Stimulated activated CD8-positive, alpha-beta memory T cell treated with anti-CD3 and anti-CD28 coated beads, Interleukin-15, amount 100 ng/mL, for 24 hours (primary cell): ENCODE data around the gene PDE6D.

ENCODE experiments used
- DNase-seq: peaks from one replicate; pipeline ENCODE4 v3.0.0-alpha.2; 2020; ENCODE audit warnings: low read depth

PDE6D gene

DNA sequence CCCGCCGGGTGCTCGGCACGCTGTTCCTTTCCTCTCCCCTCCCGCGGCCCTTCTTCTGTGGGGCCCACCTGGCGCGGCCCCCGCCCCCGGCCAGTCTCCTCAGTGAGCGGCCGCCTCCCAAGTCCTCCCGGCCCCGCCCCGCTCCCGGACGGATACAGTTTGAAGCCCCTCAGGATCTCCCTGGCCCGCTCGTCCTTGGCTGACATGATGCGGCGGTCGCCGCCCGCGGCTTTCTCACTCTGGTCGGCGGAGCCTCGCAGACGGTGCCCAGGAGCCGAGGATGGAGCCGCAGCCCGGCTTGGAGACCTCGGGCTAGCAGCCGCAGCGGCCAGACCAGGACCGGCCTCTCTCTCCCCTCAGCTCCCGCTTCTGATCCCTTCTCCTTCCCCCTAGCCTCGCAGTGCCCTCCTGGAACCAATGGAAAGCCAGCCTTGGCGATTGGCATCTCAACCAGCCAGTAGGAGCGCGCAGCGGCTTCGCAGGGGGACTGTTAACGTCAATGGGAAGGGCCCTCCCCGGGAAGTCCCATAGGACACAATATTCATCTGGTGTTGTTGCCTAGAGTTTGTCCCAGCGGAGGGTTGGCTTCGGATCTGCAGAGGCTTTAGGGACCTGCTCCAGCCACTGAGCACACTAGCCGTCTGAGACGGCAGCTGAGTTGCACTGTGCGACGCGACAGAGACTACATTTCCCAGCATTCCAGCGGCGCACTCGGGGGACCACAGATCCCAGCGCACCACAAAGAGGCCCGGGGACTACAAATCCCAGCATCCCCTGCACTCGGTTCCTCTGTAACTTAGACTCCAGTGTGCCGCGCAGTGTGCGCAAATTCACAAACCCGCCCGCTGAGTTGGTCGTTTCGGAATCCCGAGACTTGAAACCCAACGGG, at the start of gene PDE6D:
Gene PDE6D, minus strand, starts transcription at position 374 of the 889 bp plus-strand sequence. Its CDS starts 168 bp downstream, at position 206.
- peak; percentile 92 for DNase-seq

DNA sequence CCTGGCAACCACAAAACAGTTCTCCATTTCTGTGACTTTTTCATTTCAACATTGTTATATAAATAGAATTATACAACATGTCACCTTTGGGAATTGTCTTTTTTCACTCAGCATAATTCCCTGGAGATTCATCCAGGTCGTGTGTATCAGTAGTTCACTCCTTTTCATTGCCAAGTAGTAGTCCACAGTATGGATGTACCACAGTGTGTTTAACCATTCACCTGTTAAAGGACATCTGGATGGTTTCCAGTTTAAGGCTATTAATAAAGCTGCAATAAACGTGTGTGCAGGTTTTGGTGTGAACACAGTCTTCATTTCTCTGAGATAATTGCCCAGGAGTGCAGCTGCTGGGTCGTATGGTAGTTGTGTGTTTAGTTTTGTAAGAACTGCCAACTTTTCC, 40.8 kb upstream of the PDE6D start:
- DNase-seq, result no peak

DNA sequence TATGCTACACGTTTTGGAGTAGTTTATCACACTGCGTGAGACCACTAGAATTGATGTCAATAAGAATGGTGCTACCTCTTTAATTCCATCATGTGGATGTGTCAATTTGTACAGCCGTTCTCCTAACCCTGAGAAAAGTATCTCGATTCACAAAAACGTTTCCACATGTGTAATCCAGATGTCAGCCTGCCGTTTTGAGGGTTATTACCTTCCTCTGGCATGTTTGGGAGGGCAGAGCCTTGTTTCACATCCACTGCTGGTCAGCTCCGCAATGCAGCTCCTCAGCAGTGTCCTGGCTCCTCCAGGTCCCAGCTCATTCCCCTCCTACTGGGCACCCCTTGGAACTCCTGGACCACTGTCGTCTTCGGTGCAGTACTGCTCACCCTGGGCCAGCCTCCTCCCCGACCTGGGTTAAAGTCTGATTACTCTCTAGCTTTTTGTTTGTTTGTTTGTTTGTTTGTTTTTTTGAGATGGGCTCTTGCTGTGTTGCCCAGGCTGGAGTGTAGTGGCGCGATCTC, 39.8 kb upstream of the PDE6D start:
- no peak for DNase-seq

DNA sequence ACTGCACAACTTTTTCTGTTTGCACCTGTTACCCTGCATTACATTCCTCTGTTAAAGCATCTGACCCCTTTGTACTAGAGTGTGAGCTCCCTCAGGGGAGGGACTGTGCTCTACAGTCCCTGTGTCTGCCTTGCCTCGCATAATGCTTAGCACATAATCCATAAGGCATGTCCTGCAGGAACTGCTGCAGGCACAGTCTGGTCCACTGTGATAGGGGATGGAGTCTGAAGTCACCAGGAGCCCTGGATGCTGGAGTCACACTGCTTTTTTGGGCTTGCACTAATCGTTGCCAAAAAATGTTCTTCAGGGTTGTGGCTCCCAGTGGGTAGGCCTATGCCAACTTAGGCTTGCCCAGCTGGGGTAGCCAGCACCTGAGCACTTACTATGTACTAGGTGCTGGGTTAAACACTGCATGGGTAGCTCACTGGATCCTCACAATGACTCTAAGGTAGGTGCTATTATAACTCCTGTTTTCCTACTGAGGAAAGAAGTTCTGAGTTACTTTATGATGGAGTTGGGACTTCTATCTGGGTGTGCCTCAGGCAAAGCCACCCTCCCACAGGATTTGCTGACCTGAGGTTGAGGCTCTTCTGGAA, 38.5 kb upstream of the PDE6D start:
- no peak for DNase-seq

DNA sequence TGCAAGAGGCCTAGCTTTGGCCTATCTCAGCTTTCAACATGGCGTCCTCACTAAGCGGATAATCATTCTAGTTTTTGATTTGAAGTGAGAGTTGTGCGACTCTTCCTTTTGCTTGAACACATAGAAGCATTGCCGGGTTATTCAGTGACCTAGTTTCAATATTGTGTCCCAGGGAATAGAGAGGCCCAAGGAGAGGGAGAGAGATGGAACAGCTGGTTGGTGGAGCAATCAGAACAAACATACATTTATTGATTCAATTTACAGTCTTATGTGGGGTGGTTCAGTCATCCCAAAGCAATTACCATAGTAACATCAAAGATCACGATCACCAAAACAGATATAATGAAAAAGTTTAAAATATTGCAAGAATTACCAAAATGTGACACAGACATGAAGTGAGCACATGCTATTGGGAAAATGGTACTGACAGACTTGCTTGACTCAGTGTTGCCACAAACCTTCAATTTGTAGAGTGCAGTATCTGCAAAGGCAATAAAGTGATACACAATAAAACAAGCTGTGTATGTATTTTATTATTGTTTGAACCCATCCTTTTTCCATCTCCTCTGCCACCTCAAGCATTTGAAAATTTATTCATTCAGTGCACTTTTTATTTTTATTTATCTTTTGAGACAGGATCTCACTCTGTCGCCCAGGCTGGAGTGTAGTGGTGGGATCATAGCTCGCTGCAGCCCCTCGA, 35.4 kb upstream of the PDE6D start:
- no peak for DNase-seq

DNA sequence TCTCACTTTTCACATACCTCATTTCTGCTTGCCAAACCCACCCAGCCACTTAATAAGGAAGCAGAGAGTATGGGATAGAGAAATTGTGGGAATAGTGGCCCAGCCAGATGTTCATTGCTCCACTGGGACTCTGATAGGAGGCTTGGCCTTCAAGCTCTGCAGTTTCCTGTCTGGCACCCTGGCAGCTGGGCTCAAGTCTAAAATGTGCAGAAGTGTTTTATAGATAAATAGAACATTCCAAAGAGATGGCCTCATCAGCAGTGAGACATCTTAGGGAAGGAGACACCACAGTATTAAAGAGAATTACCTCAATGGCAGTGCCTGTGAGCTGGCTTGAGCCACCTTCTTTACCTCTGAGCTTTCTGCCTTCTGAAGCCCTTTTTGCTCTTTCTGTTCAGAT, 29.8 kb upstream of the PDE6D start:
- no peak for DNase-seq

DNA sequence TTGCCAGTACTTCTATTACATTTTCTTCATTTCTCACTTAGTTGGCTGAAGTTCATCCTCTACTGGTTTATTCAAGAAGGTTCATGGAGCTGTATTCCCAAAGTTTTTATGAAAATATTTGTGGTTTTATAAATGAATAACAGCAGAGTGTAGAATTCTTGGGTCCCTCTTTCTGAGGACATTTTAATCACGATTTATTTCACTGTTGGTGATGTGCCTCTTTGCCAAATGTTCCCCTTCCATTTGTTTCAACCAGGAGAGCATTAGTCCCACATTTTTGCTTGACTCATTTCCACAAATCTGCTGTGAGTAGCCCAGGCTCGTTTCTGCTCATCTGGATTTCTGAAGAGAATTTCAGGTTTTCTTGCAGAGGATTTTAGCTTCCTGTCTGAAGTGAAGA, 25.9 kb upstream of the PDE6D start:
- no peak for DNase-seq

DNA sequence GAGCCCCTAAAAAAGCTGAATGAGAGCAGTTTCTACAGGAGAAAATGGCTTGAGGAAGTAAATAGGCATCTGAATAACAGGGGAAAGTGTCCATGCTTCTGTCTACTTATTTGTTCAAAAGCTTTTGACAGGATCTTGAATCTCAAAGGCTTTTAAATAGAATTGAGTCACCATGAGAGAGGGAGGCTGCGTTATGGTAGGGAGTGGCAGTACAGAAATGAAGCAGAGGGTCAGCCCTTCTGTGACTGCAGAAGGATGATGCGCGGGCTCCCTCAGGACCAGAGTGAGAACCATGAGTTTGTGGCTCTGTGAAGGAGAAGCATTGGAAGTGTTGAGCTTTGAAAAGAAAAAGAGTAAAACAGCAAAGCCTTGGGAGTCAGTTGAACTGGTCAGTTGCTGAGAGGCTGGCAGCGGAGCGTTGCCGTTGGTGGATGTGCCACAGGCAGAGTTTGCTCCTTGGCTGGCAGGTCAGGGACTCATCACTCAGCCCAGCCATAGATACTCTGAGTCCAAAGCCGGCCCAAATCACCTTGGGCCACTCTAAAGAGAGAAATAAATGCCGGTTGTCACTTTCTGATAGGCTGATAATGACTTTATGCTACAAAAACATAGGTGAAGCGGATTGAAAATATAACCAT, 22.5 kb upstream of the PDE6D start:
- DNase-seq, result no peak

DNA sequence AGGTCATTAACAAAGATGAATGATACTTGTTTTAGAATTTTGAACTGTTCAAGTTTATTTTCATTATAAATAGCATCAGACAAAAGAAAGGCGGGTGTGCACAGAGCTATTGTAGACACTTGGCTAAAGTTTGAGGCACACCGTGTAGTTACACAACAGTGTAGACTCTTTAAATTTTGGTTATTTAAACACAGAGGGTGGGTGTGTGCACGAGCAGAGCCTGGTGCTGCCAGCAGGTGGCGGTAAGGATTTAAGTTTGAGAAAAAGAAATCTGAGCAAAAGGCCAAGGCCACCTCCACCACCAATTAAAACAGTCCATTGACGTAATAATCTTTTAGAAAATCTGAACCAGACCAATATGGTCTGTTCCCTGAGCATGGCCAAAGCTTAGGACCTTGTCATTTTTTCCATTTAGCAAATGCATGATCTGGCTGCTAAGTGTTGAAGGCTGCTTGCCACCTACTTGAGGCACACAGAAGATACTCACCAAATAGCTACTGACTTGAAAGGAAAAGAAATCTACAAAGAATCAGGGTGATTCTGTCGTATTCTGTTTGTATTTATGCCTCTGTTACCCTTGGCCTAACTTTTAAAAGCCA, 19.5 kb upstream of the PDE6D start:
- DNase-seq, result no peak

DNA sequence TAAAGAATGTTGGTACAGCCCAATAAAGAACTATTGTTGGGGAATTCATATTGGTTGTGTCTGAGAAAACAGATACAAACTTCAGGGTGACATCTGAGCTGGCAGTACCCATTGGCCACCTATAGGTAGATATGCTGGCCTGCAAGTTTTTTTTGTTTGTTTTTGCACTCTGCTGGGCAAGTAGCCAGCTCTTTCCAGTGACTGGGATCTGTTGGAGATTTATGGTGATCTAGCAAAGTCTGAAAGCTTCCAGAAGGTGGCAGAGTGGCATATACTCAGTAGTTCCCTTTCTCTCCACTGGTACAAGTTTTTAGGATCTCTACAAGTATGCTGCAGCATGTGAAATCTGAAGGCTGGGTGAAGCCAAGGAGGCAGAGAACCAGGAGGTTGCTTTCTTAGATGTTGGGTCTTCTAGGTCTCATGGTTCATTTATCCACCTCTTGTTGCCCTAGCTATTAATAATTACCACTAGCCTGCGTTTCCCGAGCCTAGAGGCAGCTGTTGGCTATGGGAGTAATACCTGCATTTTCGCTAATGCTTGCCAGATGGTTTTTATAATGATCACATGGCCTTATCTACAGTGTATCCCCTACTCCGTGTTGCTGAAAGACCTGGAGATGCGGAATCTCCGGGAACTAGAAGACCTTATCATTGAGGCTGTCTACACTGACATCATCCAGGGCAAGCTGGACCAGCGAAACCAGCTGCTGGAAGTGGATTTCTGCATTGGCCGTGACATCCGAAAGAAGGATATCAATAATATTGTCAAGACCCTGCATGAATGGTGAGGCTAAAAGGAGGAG, 14.6 kb upstream of the PDE6D start:
- DNase-seq, result no peak

DNA sequence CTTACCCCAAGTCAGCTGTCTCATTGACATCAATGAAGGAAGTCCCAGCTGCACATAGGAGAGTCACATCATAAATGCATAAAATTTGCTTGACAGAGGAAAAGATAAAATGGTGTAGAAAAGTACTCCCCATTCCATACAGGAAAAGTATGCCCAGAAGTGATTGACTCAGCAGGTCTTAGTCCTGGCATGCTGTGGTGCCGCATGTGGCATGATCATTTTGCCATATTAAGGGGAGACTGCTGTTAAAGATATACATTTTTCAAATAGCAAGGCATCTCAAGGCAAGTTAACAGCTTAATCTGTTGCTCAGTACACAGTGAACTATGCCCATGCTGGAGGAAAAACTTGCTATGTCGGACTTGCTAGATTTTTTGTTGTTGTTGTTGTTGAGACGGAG, 13.3 kb upstream of the PDE6D start:
- DNase-seq, result no peak

DNA sequence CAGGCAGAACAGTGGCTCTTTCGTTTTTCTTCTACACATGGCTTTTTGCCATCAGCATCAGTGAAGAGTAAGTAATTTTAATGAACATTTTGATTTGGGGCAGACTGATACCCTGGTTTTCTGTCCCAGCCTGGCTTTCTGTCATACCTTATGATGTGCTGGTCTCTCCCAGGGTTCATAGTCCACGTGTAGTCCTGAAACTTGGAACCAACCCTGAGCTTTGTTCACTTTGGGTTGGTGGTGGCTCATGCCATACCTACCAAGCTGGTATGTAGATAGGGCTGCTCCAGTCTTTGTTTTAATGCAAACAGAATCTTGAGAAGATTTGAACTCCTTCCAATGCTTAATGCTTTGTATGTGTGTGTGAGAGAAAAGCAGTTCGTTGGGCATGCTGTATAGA, 10.0 kb upstream of the PDE6D start:
- DNase-seq, result no peak

DNA sequence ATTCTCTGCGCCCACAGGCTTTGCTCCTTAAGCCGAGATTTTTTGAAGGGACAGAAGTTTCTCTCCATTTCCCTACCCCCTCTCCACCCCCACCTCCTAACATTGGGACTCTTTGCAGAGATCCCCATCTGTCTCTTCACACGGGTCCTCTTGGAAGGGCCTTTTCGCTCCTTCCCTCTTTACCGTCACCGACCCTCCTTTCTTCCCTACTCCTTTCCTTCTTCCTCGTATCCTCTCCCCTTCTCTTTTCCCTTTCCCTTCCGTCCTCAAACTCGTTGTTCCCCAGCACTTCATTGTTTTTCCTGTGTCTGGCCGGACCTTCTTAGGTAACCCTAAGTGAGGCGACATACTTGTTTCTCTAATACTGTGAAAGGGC, 5.8 kb upstream of the PDE6D start:
- no peak for DNase-seq

DNA sequence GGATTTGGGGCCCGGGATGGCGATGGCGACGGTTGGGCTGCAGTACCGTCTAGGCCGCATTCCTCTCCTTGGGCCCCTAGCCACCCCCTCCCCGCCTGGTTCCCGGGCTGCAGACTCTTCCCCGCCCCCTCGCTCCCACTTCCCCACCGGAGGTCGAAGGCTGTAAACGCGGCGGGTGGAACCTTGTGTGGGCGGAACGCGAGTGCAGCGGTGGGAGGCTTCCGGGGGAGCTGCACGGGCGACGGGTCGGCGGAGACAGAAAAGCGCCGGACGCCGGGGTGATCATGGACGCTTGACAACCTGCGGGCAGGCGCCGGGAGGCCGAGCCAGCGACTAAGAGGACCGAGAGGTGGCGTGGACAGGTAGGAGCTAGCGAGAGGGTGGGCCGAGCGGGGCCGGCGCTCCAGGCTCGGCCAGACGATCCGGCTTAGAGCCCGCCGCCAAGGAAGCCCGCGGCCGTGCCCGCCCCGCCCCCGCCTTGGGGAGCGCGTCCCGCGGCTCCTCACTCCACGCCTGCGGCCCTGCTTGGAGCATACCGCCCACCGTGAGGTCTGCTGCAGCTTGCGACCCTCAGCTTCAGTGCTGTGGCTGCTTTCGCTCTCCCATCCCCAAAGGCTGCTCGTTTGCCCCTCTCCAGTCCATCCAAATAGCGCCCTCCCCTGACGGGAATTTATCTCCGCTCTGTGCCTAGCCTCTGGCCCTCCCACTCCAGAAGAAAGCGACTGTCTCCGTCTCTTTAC, 5.3 kb upstream of the PDE6D start, which contains the start of gene COPS7B:
Gene COPS7B, plus strand, starts transcription at position 269 of the 740 bp plus-strand sequence. CDS start 2,126 bp downstream, outside the sequence.
- peak; percentile 75 for DNase-seq

DNA sequence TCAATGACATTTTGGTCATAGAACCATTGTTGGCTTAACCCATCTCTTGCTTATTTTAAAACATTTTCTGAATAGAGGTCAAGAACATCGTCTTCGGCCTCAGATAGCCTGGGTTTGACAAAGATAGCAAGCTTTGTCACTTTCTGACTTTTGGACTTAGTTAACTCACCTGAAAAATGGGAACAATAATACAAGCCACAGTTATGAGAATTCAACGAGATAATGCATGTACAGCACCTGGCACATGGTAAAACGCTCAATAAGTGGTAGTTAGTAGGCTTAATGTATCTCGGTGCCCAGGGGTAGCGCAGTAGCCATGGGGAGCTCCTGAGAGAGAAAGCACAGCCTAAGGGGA, 4.7 kb upstream of the PDE6D start:
- no peak for DNase-seq

DNA sequence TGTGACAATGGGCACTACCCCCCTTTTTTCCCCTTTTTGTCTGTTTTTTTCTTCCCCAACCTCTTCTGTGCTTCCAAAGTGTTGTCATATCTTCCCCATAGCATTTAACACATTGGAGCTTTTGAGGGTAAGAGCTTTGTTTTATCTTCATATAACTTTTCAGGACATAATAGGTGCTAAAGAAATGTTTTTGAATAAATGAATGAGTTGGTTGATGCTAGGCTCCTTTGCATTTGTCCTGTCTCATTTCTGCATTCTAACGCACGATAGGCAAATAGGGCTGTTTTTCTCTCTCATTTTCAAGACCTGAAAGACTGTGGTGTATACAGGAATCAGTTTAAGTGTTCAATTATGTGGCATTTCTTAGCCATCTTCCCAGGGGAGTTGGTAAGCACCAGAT, 4.3 kb upstream of the PDE6D start:
- no peak for DNase-seq

DNA sequence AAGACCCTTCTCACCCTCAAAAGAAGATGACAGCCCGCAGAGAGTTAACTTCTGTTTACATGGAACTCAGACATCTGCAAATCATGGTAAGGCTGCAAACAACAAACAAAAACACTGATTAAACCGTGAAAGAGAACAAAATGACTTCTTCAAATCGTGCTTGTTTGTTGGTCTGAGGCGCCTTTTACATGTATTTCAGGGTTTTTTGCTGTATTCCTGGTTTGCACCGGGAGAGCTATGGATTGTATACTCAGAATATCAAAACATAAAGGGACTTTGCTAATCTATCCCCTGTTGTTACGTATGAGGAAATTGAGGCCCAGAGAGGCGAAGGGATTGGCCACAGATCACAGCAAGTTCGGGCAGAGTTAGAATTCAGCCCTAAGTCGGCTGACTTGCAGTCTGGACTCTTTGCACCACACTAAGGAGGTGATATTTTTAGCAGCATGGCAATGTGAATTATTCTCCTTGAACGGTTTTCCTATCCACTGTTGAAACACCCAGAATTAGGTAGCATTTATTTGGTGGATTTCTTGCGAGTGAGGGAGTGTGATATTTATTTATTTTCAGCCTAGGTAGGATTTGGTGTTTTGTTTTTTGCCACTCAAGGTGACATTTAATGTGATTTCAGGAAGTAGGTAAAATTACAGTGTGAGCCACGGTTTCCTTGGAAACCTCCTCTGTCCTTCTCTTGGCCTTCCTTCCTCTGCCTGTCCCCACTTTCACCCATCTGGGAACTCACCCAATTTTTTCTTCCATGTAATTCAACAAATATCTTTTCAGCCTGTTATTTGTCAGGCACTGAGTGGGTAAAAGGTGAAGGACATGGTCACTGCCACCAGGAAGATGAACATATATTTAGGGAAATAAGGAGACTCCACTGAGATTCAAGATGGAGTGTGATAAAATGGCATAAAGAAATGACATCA, 980 bp upstream of the PDE6D start:
- no peak for DNase-seq

DNA sequence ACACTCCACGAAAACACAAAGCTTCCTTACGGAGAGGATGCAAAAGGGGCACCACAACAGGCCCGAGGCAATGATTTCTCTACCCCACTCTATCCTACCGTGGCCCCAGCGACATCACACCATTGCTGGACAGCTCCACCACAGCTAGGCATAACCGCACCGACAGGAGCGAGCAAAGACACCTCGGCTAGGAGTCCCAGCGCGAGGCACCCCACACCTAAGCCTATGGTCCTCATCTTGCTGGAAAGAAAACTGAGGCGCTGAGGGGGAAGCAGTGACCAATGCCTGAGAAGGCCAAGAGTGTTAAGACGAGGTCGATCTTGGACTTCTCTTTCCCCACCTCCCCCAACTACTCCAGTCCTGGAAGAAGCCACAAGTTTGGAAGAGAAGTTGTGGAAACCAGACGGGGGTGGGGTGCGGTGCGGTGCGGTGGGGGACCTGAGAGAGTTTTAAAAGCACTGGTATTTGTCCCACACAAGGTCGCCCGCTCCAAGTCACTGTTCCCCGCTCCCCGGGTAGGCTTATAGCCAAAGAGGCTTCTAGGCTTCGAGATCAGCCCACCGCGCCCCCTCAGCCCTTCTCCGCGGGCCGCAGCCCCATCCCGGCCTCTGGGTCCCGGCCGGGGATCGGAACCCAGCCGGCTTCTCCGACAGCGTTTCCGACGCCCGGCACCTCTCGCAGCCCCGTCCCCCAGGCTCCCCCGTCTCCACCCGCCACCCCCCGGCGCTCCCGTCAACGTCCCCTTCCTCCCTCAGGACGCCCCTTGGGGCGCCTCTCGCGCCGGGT, 766 bp downstream of the PDE6D start:
- no peak for DNase-seq
